HG02852 (cell line): ENCODE measurements around the gene ERCC3.

Experiments
- ATAC-seq: cut with Tn5 transposase; IDR thresholded peaks from one replicate; pipeline ENCODE4 v1.9.1; 2021; ENCODE audit warnings: mild to moderate bottlenecking, moderate library complexity; ENCODE audit not compliant: unreplicated experiment

The ERCC3 gene

GRCh38 chr2:127293748-127294562 is at the start of gene ERCC3:
ERCC3 (minus strand) TSS chr2:127294144; CDS start chr2:127294081, 63 bp downstream.
- peak; percentile 99 for ATAC-seq

GRCh38 chr2:127343277-127343676 is 49.3 kb upstream of the ERCC3 start:
- no peak for ATAC-seq

- peak; percentile 73 for ATAC-seq
Measured at GRCh38 chr2:127342101-127342500, 48.2 kb upstream of the ERCC3 start.

DNA sequence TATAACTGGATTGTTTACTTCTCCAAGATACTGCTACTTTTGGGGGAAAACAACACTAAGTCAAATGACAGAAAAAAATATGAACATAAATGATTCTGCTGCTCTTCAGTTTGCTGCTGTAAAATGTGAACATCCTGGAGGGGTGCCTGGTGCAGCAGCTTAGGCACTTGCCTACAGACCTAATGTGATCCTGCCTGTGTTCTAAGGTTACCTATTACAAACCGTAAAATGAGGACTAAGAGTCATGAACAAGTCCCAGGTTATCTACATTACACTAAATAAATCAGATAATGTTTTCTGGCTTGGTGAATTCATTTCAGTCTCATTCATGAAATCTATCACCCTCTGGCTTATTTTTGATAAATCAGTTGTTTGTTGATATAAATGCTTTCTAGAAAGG is 38.4 kb upstream of the ERCC3 start:
- no peak for ATAC-seq

DNA sequence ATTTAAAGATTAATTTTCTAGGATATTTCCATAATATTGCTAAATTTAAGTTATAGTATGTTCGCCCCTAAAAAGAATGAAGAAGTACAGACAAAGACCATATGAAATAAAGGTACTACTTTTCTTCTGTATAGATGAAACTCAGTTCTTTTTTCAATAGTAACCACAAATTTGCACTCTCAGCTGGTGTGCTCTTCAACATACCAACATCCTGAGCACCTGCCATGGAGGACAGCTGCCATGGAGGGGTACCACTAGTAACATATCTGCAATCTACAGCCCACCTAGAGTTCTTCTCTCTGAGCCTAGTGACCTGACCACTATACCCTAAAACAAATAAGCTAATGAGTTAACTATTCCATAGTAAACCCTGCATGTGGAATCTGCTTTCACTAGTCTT is 36.8 kb upstream of the ERCC3 start:
- ATAC-seq, result peak; percentile 74

- no peak for ATAC-seq
Measured at GRCh38 chr2:127326289-127326945, 32.5 kb upstream of the ERCC3 start.

DNA sequence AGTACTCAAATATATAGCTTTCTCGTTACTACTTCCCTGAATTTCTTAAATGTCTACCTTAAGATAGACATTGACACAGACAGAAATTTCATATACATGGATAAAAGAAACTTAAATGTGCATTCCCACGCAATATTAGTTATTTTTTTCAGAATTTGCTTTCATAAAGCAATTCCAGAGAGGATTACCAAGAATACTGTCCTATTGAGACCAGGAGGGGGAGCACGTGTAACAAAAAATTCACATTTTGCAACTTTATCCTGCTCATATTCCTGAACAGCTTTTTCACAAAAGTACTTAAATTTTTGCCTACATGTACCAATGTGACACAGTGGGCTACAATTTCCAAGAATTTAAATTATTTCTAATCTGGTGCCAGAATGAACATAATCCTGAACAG is 30.7 kb upstream of the ERCC3 start:
- no peak for ATAC-seq

DNA sequence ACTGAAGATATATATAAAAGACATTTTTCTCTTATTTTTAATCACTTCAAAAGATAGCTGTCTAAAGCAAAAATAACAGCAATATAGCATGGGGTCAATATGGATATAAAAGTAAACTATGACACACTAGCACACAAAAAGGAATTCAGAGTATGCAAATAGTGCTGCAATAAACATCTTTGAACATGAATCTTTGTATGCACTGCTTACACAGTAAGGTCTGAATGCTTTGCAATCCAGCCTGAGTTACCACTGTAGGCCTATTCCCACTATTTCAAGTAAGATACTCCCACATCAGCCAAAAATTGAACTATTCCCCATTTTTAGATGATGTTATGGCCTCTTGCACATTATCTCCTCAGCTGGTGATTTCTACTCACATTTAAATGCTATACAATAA is 27.4 kb upstream of the ERCC3 start:
- ATAC-seq, result no peak

- ATAC-seq, result no peak
Measured at GRCh38 chr2:127320586-127321275, 26.8 kb upstream of the ERCC3 start.

GRCh38 chr2:127320067-127320466 is 26.1 kb upstream of the ERCC3 start:
- no peak for ATAC-seq

DNA sequence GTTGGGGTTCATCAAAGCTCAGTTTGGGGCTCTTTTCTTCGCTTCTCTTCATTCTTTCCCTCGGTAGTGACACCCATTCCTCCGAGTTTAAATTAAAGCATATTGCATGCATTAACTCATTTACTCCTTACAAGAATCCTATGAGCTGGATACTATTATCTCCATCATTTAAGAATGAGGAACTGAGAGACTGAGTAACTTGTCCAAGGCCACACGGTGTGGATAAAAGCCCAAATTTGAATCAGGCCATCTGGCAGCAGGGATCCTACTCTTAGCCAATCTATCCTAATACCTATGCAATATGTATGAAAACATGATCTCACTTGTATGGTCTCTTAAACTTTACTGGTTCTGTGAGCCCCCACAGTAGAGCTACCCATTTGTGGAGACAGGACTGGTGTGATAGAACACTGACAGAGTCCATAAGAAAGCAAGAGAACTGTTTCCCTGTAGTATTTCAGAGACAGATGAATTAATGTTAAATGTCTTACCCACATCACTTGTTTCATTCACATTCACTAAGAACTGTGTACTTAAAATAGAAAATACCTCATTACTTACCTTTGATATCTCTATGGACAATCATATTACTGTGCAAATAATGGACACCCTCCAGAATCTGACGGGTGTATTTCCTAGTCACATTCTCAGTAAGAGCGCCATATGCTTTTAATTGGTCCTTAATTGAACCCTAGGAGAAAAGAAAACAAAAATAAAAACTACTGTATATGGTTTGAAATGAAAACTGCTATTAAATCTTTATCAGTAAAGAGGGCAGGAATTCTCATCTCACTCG is 20.4 kb upstream of the ERCC3 start:
- no peak for ATAC-seq

GRCh38 chr2:127313406-127313805 is 19.5 kb upstream of the ERCC3 start:
- peak; percentile 97 for ATAC-seq

DNA sequence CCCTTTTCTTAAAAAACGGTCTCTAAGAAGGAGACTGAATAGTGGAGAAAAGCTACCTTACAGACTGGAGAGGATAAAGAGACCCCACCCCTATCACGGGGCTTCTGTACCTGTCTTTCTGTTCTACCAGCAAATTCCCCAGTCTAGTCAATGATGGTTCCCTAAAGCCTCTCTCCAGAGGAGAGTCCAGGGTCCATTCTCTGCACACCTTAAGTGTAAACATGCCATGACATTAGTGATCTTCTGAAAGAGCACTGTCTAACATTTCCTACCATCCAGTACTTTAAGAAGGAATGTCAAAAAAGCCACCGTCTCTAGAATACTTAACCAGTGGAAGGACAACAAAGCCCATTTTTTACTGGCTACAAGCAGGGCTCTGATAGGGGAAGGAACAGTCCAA is 17.0 kb upstream of the ERCC3 start:
- ATAC-seq, result no peak

GRCh38 chr2:127309468-127309867 is 15.5 kb upstream of the ERCC3 start:
- ATAC-seq, result no peak

- ATAC-seq, result no peak
Measured at GRCh38 chr2:127308586-127309138, 14.7 kb upstream of the ERCC3 start.

- ATAC-seq, result no peak
Measured at GRCh38 chr2:127305990-127306585, 12.1 kb upstream of the ERCC3 start.

GRCh38 chr2:127302168-127302567 is 8.2 kb upstream of the ERCC3 start:
- ATAC-seq, result no peak

DNA sequence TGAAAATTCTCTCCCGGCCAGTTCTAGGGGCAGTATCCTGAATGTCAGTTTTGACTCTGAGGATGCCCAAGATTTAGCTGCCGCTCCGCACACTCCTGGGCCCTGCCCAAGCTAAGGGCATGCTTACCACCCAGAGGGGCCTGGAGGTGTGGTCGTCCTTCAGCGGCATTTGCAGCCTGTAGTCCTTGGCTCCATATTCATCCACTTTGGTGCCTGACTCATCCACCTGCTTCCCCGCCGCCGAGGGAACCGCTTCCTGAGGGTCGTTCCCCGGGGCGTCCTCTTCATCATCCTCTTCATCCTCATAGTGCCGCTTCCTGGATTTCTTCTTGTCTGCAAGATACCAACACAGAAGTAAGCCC is 577 bp downstream of the ERCC3 start:
- ATAC-seq, result no peak

DNA sequence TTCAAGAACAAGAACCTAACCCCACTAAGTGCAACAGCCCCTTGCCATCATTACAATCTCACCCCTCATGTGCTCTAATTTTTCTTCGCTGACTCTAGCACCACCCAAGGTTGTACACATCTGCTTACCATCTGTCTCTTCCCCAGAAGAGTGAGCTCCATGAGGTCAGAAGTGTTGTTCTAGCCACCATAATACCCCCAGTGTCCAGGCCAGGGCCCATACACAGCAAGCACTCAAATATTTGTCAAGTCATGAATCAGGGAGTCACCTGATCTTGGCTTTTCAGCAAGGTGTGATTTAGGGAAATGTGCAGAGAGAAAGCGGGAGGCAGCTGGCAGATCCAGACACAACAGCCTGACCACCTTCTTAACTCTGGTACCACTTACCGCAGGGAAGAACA is 5.7 kb downstream of the ERCC3 start:
- ATAC-seq, result no peak

- ATAC-seq, result no peak
Measured at GRCh38 chr2:127283275-127283674, 10.7 kb downstream of the ERCC3 start.
